HEK293 (cell line): ENCODE measurements around the gene CDH3.

Experiments used
- CTCF ChIA-PET: fragments of 350-600 bp; formaldehyde crosslinking; extraction: SDS; loops from one replicate; lab custom pipeline; 2021; ENCODE audit warnings: antibody characterized with exemption; lab: Yijun Ruan, JAX
- POLR2A ChIA-PET: fragments of 300-600 bp; formaldehyde crosslinking; extraction: SDS; loops from one replicate; lab custom pipeline; 2020; ENCODE audit warnings: antibody characterized with exemption, inconsistent platforms; lab: Yijun Ruan, JAX
- H3K27ac ChIP-seq: fragments of 200-500 bp; sonication (Bioruptor generic); 2 replicates; pipeline ENCODE4 v1.5.1; 2014; ENCODE audit warnings: low read depth, low read length, control low read depth, inconsistent platforms; ENCODE audit errors: extremely low read depth
- H3K36me3 ChIP-seq, 2 experiments: fragments of 200-500 bp in 1 of 2; sonication (Bioruptor generic) in 1 of 2; 1 replicate in 1 of 2; 2 replicates in 1 of 2; pipeline ENCODE4 v1.5.1; 2014 to 2017; ENCODE audit warnings: inconsistent platforms in 2 of 2, low read length in 2 of 2; ENCODE audit not compliant: control insufficient read depth in 2 of 2, insufficient read depth in 1 of 2
- H3K4me1 ChIP-seq: fragments of 200-500 bp; sonication (Bioruptor generic); 2 replicates; pipeline ENCODE4 v1.5.1; 2014; ENCODE audit warnings: mild to moderate bottlenecking, low read length, inconsistent platforms; ENCODE audit not compliant: control insufficient read depth, insufficient read depth
- H3K4me3 ChIP-seq: 2 replicates; pipeline ENCODE4 v1.5.1; 2011; ENCODE audit warnings: low read depth, mild to moderate bottlenecking, control low read depth, low read length, moderate library complexity
- H3K9me3 ChIP-seq: fragments of 200-500 bp; sonication (Bioruptor generic); 2 replicates; pipeline ENCODE4 v1.5.1; 2014; ENCODE audit warnings: low read depth, low read length, inconsistent platforms; ENCODE audit not compliant: control insufficient read depth, insufficient read depth
- GLIS2 ChIP-seq: fragments of 450-650 bp; formaldehyde crosslinking; IDR thresholded peaks from 2 replicates; pipeline ENCODE4 v1.5.1; 2016; ENCODE audit warnings: missing biosample characterization, missing genetic modification characterization
- HOXD13 ChIP-seq: sonication (generic); formaldehyde crosslinking; IDR thresholded peaks from 2 replicates; pipeline ENCODE4 v1.8.0; 2022; ENCODE audit warnings: missing genetic modification reagents, borderline replicate concordance
- MYNN ChIP-seq: fragments of 450-650 bp; formaldehyde crosslinking; IDR thresholded peaks from 2 replicates; pipeline ENCODE4 v1.5.1; 2016; ENCODE audit warnings: missing biosample characterization, missing genetic modification characterization, borderline replicate concordance
- MZF1 ChIP-seq: fragments of 450-650 bp; formaldehyde crosslinking; IDR thresholded peaks from 2 replicates; pipeline ENCODE4 v1.5.1; 2017; ENCODE audit warnings: missing biosample characterization, missing genetic modification characterization, borderline replicate concordance
- OSR2 ChIP-seq: fragments of 450-650 bp; formaldehyde crosslinking; IDR thresholded peaks from 2 replicates; pipeline ENCODE4 v1.5.1; 2016; ENCODE audit warnings: missing biosample characterization, missing genetic modification characterization
- PATZ1 ChIP-seq: fragments of 450-650 bp; formaldehyde crosslinking; IDR thresholded peaks from 2 replicates; pipeline ENCODE4 v1.5.1; 2016; ENCODE audit warnings: missing biosample characterization, missing genetic modification characterization
- PRDM10 ChIP-seq: fragments of 450-650 bp; formaldehyde crosslinking; IDR thresholded peaks from 2 replicates; pipeline ENCODE4 v1.5.1; 2016; ENCODE audit warnings: missing biosample characterization, missing genetic modification characterization
- SCRT1 ChIP-seq: fragments of 450-650 bp; formaldehyde crosslinking; IDR thresholded peaks from 2 replicates; pipeline ENCODE4 v1.5.1; 2016; ENCODE audit warnings: missing biosample characterization, missing genetic modification characterization, borderline replicate concordance
- SCRT2 ChIP-seq: fragments of 450-650 bp; formaldehyde crosslinking; IDR thresholded peaks from 2 replicates; pipeline ENCODE4 v1.5.1; 2016; ENCODE audit warnings: missing biosample characterization, missing genetic modification characterization
- YY1 ChIP-seq: fragments of 450-650 bp; formaldehyde crosslinking; IDR thresholded peaks from 2 replicates; pipeline ENCODE4 v1.5.1; 2018; ENCODE audit warnings: missing biosample characterization, missing genetic modification characterization
- ZNF114 ChIP-seq: fragments of 450-650 bp; formaldehyde crosslinking; IDR thresholded peaks from 2 replicates; pipeline ENCODE4 v1.5.0; 2017; ENCODE audit warnings: missing biosample characterization, missing genetic modification characterization
- ZNF140 ChIP-seq: fragments of 450-650 bp; formaldehyde crosslinking; IDR thresholded peaks from 2 replicates; pipeline ENCODE4 v1.5.1; 2016; ENCODE audit warnings: missing biosample characterization, missing genetic modification characterization
- ZNF155 ChIP-seq: fragments of 450-650 bp; formaldehyde crosslinking; IDR thresholded peaks from 2 replicates; pipeline ENCODE4 v1.5.1; 2016; ENCODE audit warnings: missing biosample characterization, missing genetic modification characterization
- ZNF211 ChIP-seq: fragments of 450-650 bp; formaldehyde crosslinking; IDR thresholded peaks from 2 replicates; pipeline ENCODE4 v1.5.1; 2016; ENCODE audit warnings: low read depth, missing biosample characterization, missing genetic modification characterization
- ZNF280C ChIP-seq: fragments of 450-650 bp; formaldehyde crosslinking; IDR thresholded peaks from 2 replicates; pipeline ENCODE4 v1.5.1; 2016; ENCODE audit warnings: missing biosample characterization, missing genetic modification characterization
- ZNF335 ChIP-seq: fragments of 450-650 bp; formaldehyde crosslinking; conservative IDR thresholded peaks from 2 replicates; pipeline ENCODE4 v1.5.1; 2016; ENCODE audit warnings: missing biosample characterization, missing genetic modification characterization
- ZNF529 ChIP-seq: fragments of 450-650 bp; formaldehyde crosslinking; IDR thresholded peaks from 2 replicates; pipeline ENCODE4 v1.5.1; 2017; ENCODE audit warnings: missing genetic modification characterization, missing biosample characterization; ENCODE audit not compliant: insufficient replicate concordance
- ZNF544 ChIP-seq: fragments of 450-650 bp; formaldehyde crosslinking; IDR thresholded peaks from 2 replicates; pipeline ENCODE4 v1.5.0; 2017; ENCODE audit warnings: missing biosample characterization, missing genetic modification characterization
- ZNF626 ChIP-seq: fragments of 450-650 bp; sonication (Bioruptor Pico); formaldehyde crosslinking; IDR thresholded peaks from 2 replicates; pipeline ENCODE4 v1.5.1; 2018; ENCODE audit warnings: missing biosample characterization, missing genetic modification characterization, inconsistent platforms

CDH3 gene

GRCh38 chr16:68722119-68723024 lies 77.3 kb downstream of the CDH3 start:
- Histone ChIP-seq H3K36me3 (no peaks in the 10 kb centered on the region), H3K27ac (no peak overlapping the region)
- TF ChIP-seq MZF1 (tag by site-specific recombination) (no peak), PATZ1 (tag by site-specific recombination) (no peak), ZNF280C (tag by site-specific recombination) (no peak), YY1 (tag by site-specific recombination) (no peak), ZNF529 (no peak), SCRT2 (no peak), ZNF155 (tag by site-specific recombination) (no peak)
- TF ChIP-seq, all 188 proteins: peak for 0
- Histone ChIP-seq H3K4me1 (no peaks in the 10 kb centered on the region), H3K4me3 (no peak overlapping the region), H3K9me3 (no peaks in the 10 kb centered on the region)
- ChIA-PET CTCF (interaction anchor here (0.7 kb wide), 1 partner anchor 132 kb away, joined by 3 read pairs; no protein-coding TSS in a partner anchor), POLR2A (no interaction called here)

- Histone ChIP-seq H3K36me3 (no peaks in the 10 kb centered on the region), H3K4me1 (no peaks in the 10 kb centered on the region), H3K27ac (no peak overlapping the region), H3K9me3 (no peaks in the 10 kb centered on the region), H3K4me3 (no peak overlapping the region)
- POLR2A ChIA-PET, result no interaction called here
- CTCF ChIA-PET, result no interaction called here
- no peak for TF ChIP-seq MYNN (tag by site-specific recombination)
- TF ChIP-seq GLIS2 (tag by site-specific recombination), result no peak
- peak; percentile 57; the same call in 1 of the 2 replicates for TF ChIP-seq SCRT2
- TF ChIP-seq, all 188 proteins: peak for 1
Observed at GRCh38 chr16:68724797-68725196, 79.7 kb downstream of the CDH3 start.

- TF ChIP-seq ZNF211 (tag by site-specific recombination) (no peak), OSR2 (tag by site-specific recombination) (0 out of 2 replicates have a peak, but pooled peaks have one; percentile 17)
- ChIA-PET CTCF (interaction anchor here (0.5 to 1.1 kb wide), 2 partner anchors 138 to 184 kb away, joined by 3 to 4 read pairs; no protein-coding TSS in a partner anchor), POLR2A (no interaction called here)
- H3K4me1 ChIP-seq, result peaks cover 7% of the 10 kb centered on the region
- no peaks in the 10 kb centered on the region for H3K36me3 ChIP-seq
- H3K9me3 ChIP-seq, result no peaks in the 10 kb centered on the region
- H3K4me3 ChIP-seq, result no peak overlapping the region
- no peak overlapping the region for H3K27ac ChIP-seq
Observed at GRCh38 chr16:68728523-68728922, 83.4 kb downstream of the CDH3 start.

- Histone ChIP-seq H3K4me1 (peaks cover 7% of the 10 kb centered on the region), H3K36me3 (no peaks in the 10 kb centered on the region), H3K9me3 (no peaks in the 10 kb centered on the region), H3K27ac (no peak overlapping the region), H3K4me3 (no peak overlapping the region)
- POLR2A ChIA-PET, result no interaction called here
- CTCF ChIA-PET, result interaction anchor here (0.7 kb wide), 1 partner anchor 456 kb away, joined by 3 read pairs; no protein-coding TSS in a partner anchor
- peak; percentile 88 for TF ChIP-seq PRDM10
- TF ChIP-seq SCRT1, result no peak
- TF ChIP-seq ZNF544 (tag by site-specific recombination), result no peak
- TF ChIP-seq ZNF114 (tag by site-specific recombination), result no peak
- no peak for TF ChIP-seq ZNF626 (tag by site-specific recombination)
- TF ChIP-seq ZNF140 (tag by site-specific recombination), result no peak
- TF ChIP-seq HOXD13 (CRISPR knock-in tag), result no peak
- 0 out of 2 replicates have a peak, but pooled peaks have one; percentile 39 for TF ChIP-seq ZNF335 (tag by site-specific recombination)
Observed at GRCh38 chr16:68731637-68732036, 86.5 kb downstream of the CDH3 start.
